NCI-H1436 (cell line): ENCODE measurements around the gene BEGAIN.

Experiments used
- DNase-seq: peaks from one replicate; lab custom pipeline; 2025; lab: John Stamatoyannopoulos, UW

BEGAIN gene

GRCh38 chr14:100615736-100616695 lies 28.8 kb upstream of the BEGAIN start:
- no peak for DNase-seq

DNA sequence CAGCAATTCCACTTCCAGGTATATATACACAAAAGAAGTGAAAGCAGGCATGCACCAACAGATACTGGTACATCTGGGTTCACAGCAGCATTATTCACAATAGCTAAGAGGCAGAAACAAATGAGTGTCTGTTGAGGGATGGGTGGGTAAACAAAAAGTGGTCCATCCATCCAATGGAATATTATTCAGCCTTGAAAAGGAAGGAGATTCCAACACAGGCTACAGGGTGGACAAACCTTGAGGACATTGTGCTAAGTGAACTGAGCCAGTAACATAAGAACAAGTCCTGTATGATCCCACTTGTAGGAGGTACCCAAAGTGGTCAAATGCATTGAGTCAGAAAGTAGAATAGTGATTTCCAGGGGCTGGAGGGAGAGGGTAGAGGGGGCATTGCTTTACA lies 27.6 kb upstream of the BEGAIN start:
- DNase-seq: no peak

- DNase-seq: no peak
Measured at GRCh38 chr14:100612986-100613385, 25.8 kb upstream of the BEGAIN start.

DNA sequence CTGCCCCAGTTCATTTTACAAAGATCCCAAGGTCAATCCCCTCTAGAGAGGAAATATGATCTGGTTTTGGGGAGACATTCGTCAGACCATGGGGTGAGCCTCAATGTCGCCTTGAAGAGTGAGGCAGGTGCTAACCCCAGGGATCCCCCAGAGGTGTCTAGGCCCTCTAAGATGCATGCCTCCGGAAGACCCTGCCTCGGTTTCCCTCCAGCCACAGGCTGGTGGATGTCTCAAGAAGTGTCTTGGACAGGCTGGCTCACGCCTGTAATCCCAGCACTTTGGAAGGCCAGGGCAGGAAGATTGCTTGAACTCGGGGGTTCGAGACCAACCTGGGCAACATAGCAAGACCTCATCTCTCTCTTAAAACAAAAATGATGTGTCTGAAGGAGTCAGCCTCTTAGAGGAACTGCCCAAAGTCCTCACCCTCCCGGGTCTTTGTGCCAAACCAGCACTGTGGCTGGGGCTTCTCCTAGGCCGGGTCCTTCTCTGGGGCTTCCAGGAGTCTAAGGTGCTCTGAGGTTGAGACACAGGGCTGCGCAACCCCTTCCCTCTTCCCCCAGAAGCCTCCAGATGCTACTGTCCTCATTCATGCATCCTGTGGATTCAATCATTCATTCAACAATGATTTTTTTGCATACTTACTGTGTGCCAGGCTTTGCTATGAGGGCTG lies 24.7 kb upstream of the BEGAIN start:
- no peak for DNase-seq

GRCh38 chr14:100610511-100611217 lies 23.4 kb upstream of the BEGAIN start:
- no peak for DNase-seq

- DNase-seq: no peak
Measured at GRCh38 chr14:100609941-100610391, 22.7 kb upstream of the BEGAIN start.

DNA sequence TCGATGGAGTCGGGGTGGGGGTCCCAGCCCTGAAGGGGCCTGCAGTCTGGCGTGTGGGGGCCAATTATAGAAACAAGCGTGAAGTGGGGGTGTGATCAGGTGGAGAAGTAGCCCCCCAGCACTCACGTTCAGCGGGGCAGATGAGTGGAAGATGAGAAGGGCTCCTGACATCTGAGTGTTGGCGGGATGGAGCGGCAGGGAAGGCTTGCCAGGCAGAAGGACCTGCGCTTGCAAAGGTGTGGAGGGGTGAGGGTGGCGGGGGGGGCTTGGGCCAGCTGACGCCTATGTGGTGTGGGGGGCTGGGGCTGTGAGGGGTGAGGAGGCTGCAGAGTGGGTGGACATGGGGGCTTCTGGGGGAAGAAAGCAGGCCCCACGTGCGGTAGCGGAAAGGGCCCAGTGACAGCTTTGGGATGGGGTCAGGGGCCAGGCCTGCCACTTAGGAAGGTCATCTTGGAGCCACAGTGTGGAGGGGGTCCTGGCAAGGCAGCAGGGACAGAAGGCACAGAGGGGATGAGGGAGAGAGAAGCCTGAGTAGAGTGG lies 22.2 kb upstream of the BEGAIN start:
- no peak for DNase-seq

- no peak for DNase-seq
Measured at GRCh38 chr14:100608586-100609330, 21.5 kb upstream of the BEGAIN start.

GRCh38 chr14:100608064-100608463 lies 20.8 kb upstream of the BEGAIN start:
- no peak for DNase-seq

- DNase-seq: no peak
Measured at GRCh38 chr14:100607611-100607956, 20.4 kb upstream of the BEGAIN start.

- no peak for DNase-seq
Measured at GRCh38 chr14:100606687-100607610, 19.7 kb upstream of the BEGAIN start.

DNA sequence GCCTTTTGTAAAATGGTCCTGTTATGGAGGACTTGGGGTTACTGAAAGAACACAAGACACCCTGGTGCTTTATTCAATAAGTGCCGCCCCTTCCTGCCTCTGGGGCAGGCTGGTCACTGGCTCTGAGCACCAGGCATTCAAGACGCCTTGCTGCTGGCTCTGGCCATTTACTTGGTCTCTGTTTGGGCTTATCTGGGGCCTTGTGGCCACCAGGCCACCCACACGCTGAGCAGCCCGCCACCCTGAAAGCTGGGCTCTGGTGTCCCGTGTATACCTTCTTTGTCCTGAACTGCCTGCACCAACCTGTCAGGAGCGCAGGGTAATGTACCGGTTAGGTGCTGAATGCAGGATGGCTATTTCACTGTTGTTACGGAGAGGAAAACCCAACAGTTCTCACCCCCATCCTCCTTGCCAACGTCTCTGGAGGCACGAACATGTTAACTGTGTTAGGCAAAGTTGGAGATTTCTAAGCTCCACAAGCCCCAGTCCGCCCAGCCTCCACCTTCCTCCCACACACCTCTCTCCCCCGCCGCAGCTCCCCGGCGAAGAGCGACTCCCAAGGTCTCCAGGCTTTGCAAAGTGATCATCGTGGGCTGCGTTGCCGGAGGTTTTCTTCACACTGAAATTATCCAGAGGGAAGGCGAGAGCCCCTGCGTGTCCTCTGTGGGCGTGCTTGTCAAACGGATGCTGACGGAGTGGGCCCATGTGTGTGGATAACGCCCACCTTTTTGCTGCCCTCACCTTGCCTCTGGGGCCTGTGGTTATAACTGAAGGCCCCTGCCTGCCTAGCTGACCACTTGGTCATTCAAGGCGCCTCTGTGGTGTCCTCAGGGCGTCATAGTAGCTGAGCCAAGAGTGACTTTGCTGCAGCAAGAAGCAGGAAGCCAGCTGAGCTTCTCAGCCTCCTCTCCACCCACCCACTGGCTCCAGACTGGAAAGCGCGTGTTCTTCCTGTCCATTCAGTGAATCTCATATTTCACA lies 18.8 kb upstream of the BEGAIN start:
- no peak for DNase-seq

GRCh38 chr14:100605230-100605629 lies 18.0 kb upstream of the BEGAIN start:
- no peak for DNase-seq

DNA sequence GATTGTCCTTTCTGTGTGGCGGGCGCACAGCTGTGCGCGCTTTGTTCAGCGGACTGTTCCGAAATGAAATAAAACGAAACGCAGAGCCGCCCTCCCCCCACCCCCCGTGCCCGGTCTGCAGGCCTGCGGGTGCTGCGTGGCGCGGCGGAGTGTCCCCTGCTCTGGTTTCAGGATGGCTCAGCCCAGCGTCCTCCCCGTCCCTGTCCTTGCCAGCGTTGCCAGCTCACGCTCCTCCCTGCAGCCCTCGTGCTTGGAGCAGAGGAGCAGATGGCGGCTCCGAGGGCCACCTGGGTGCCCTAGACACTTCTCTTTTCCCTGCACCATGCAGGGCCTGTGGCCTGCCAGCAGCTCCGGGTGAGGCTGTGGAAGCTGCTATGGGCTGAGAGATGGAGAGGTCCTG lies 17.5 kb upstream of the BEGAIN start:
- DNase-seq: no peak

DNA sequence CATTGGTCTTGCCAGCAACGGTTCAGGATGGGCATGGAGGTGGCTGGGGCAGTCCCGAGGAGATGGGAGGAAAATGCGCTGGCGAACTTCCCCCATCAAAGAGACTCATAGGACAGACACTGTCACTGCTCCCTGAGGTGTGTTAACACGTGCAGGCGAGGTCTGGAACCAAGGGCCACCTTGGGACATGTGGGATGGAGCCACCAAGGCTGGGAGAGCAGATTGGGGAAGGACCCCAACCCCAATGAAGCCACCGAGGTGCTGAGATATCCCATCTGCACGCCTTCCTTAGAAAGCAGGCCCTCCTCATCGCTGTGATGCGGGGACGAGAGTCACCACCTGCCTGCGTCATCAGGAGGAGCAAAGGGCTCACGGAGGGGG lies 16.9 kb upstream of the BEGAIN start:
- no peak for DNase-seq

DNA sequence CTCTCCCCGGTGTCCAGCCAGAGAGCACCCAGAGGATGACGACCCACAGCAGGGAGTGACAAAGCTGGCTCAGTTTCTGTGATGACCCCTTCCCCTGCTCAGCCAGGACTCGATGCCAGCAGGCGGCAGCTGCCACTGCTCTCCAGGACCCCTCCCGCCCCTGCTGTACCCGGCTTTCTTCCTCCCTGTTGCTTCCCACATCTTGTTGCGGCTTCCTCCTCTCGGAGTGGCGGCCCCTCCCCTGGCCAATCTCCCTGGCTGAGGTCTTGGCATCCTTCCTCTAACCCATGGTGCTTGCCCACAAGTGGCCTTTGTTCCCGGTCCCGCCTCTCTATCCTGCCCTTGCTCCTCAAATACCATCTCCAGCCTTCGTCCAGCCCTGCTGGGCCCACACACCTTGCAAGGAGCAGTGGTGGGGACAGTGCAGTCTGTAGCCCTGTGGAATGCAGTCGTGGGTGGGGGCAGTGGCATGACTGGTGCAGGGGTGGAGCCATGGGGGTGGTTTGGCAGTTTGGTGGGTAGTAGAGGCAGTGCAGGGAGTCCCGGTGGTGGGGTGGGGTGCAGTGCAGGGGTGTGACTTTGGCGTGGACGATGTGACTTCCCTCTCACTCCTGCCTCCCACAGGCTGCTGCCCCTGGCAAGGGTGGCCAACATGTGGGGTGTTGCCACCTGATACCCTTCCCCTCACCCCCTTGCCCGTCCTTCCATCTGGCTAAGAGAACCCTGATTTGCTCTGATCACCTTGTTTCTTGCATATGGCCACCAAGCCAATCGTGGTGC lies 16.3 kb upstream of the BEGAIN start:
- DNase-seq: no peak

DNA sequence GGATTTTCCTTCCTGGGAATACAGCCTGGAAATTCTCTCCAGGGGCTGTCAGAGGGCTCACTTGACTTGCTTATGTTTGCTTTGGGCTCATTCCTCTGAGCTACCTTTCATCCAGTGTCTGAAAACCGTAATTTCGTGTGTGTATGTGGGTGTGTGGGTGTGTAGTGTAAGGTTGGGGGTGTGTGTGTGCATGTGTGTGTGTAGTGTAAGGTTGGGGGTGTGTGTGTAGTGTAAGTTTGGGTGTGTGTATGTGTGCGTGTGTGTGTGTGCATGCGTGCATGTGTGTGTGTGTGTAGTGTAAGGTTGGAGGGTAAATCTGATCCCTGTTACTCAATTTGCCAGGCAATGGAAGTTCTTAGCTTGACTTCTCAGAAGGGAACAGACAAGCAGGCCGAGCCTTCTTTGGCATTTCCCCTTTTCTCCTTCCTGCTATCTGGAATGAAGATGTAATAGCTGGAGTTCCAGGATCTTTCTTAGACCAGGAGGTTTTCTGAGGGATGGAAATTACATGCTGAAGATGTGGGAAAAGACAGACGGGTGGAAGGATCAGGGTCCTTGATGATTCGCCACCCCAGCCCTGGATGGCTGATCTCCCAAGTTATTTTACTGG lies 15.5 kb upstream of the BEGAIN start:
- DNase-seq: no peak

- no peak for DNase-seq
Measured at GRCh38 chr14:100601914-100602313, 14.7 kb upstream of the BEGAIN start.
